ENCODE data around the gene LCLAT1.

DNA sequence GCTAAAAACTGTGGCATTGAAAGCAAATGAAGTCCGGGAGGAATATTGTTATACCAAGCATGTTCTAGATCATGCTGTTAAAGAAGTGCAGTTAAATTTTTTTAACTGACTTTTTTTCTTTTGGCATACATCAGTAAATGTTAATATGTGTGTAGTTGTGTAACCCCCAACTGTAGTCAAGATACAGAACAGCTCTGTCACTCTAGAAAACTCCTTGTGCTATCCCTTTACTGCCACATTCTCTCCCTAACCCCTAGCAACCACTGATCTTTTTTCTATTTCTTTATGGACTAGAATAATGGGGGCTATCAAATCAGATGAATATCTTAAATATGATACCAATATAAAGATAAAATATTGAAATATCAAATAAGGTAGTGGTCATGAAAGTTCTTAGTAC, 46.4 kb downstream of the LCLAT1 start:
- TF ChIP-seq, protein P1, sequence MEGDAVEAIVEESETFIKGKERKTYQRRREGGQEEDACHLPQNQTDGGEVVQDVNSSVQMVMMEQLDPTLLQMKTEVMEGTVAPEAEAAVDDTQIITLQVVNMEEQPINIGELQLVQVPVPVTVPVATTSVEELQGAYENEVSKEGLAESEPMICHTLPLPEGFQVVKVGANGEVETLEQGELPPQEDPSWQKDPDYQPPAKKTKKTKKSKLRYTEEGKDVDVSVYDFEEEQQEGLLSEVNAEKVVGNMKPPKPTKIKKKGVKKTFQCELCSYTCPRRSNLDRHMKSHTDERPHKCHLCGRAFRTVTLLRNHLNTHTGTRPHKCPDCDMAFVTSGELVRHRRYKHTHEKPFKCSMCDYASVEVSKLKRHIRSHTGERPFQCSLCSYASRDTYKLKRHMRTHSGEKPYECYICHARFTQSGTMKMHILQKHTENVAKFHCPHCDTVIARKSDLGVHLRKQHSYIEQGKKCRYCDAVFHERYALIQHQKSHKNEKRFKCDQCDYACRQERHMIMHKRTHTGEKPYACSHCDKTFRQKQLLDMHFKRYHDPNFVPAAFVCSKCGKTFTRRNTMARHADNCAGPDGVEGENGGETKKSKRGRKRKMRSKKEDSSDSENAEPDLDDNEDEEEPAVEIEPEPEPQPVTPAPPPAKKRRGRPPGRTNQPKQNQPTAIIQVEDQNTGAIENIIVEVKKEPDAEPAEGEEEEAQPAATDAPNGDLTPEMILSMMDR (IDR thresholded peaks at IDR 0.05): no peak
- TF ChIP-seq POLR2A (IDR thresholded peaks at IDR 0.05): no peak
- no peak for TF ChIP-seq POLR2AphosphoS5 (IDR thresholded peaks at IDR 0.05)
- TF ChIP-seq EP300 (IDR thresholded peaks at IDR 0.05): no peak

Data from upper lobe of left lung (tissue), 4 donors.